HL-60 (cell line): ENCODE data around the gene SEPSECS.

ENCODE experiments used
- DNase-seq, 2 experiments: peaks; one replicate each; pipeline ENCODE4 v3.0.0-alpha.2; 2010 to 2020; ENCODE audit warnings: low read depth in 1 of 2, low spot score in 1 of 2
- H3K27ac ChIP-seq: fragments of 250-450 bp; sonication (Bioruptor Pico); replicated peaks from 2 replicates; pipeline ENCODE4 v1.5.1; 2020; ENCODE audit warnings: mild to moderate bottlenecking, moderate library complexity
- H3K27me3 ChIP-seq: fragments of 250-450 bp; sonication (Bioruptor Pico); 2 replicates; pipeline ENCODE4 v1.5.1; 2021; ENCODE audit warnings: mild to moderate bottlenecking, moderate library complexity; ENCODE audit not compliant: insufficient read depth, poor library complexity, severe bottlenecking
- H3K4me3 ChIP-seq: replicated peaks from 2 replicates; pipeline ENCODE4 v1.5.1; 2011; ENCODE audit warnings: mild to moderate bottlenecking, control low read depth, low read length; ENCODE audit not compliant: insufficient read depth
- GABPA ChIP-seq: IDR thresholded peaks from 2 replicates; pipeline ENCODE4 v1.6.1; 2012; ENCODE audit warnings: low read depth
- POLR2AphosphoS5 ChIP-seq: IDR thresholded peaks from 2 replicates; pipeline ENCODE4 v1.6.1; 2012; ENCODE audit warnings: low read depth
- SPI1 ChIP-seq: IDR thresholded peaks from 2 replicates; pipeline ENCODE4 v1.6.1; 2012; ENCODE audit warnings: low read depth, mild to moderate bottlenecking, borderline replicate concordance
- TF ChIP-seq, protein P1 (sequence below): IDR thresholded peaks from one replicate; pipeline ENCODE4 v1.5.1; 2011; ENCODE audit warnings: low read length, control low read depth, inconsistent platforms; ENCODE audit not compliant: insufficient read depth
- TF ChIP-seq, protein P2 (sequence below): IDR thresholded peaks from 2 replicates; pipeline ENCODE4 v1.6.1; 2012; ENCODE audit warnings: low read depth; ENCODE audit not compliant: insufficient replicate concordance

The SEPSECS gene

DNA sequence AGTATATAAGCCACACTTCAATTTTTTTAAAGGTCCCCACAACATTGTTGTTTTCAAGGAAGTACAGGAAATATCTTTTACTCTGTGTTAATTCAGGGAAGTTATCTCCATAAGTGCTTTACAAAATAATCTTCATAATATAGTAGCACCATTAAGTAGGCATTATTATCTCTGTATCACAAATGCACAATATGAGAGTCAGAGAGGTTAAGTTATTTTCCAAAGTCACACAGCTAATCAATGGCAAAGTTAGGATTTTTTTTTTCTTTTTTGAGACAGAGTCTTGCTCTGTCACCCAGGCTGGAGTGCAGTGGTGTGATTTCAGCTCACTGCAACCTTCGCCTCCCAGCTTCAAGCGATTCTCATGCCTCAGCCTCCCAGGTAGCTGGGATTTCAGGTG is 38.5 kb upstream of the SEPSECS start:
- Histone ChIP-seq H3K27me3 (no peaks in the 10 kb centered on the region), H3K4me3 (no peak overlapping the region), H3K27ac (no peak overlapping the region)
- DNase-seq, result no peak
- TF ChIP-seq POLR2AphosphoS5, result no peak
- no peak for TF ChIP-seq SPI1
- TF ChIP-seq, protein P1, sequence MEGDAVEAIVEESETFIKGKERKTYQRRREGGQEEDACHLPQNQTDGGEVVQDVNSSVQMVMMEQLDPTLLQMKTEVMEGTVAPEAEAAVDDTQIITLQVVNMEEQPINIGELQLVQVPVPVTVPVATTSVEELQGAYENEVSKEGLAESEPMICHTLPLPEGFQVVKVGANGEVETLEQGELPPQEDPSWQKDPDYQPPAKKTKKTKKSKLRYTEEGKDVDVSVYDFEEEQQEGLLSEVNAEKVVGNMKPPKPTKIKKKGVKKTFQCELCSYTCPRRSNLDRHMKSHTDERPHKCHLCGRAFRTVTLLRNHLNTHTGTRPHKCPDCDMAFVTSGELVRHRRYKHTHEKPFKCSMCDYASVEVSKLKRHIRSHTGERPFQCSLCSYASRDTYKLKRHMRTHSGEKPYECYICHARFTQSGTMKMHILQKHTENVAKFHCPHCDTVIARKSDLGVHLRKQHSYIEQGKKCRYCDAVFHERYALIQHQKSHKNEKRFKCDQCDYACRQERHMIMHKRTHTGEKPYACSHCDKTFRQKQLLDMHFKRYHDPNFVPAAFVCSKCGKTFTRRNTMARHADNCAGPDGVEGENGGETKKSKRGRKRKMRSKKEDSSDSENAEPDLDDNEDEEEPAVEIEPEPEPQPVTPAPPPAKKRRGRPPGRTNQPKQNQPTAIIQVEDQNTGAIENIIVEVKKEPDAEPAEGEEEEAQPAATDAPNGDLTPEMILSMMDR, result no peak
- TF ChIP-seq GABPA, result no peak

DNA sequence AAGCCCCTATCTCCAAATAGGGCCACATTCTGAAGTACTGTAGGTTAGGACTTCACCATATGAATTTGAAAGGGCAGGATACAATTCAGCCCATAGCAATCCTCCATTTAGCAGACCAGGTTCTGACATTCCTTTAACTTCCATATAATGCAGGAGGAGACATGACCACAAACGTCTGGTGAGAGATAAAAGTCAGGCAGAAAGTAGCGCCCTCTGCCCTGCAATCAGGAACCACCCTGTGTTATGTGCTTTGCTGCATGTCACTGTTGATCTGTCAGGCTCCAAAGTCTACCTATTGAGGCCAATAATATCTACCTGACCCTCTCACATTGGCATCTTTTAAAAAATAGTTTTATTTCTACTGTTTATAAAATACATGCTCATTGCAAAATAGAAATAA is 30.2 kb upstream of the SEPSECS start:
- no peak for DNase-seq
- H3K27me3 ChIP-seq, result no peaks in the 10 kb centered on the region
- TF ChIP-seq POLR2AphosphoS5 (no peak), GABPA (no peak), SPI1 (no peak)
- TF ChIP-seq, protein P2, sequence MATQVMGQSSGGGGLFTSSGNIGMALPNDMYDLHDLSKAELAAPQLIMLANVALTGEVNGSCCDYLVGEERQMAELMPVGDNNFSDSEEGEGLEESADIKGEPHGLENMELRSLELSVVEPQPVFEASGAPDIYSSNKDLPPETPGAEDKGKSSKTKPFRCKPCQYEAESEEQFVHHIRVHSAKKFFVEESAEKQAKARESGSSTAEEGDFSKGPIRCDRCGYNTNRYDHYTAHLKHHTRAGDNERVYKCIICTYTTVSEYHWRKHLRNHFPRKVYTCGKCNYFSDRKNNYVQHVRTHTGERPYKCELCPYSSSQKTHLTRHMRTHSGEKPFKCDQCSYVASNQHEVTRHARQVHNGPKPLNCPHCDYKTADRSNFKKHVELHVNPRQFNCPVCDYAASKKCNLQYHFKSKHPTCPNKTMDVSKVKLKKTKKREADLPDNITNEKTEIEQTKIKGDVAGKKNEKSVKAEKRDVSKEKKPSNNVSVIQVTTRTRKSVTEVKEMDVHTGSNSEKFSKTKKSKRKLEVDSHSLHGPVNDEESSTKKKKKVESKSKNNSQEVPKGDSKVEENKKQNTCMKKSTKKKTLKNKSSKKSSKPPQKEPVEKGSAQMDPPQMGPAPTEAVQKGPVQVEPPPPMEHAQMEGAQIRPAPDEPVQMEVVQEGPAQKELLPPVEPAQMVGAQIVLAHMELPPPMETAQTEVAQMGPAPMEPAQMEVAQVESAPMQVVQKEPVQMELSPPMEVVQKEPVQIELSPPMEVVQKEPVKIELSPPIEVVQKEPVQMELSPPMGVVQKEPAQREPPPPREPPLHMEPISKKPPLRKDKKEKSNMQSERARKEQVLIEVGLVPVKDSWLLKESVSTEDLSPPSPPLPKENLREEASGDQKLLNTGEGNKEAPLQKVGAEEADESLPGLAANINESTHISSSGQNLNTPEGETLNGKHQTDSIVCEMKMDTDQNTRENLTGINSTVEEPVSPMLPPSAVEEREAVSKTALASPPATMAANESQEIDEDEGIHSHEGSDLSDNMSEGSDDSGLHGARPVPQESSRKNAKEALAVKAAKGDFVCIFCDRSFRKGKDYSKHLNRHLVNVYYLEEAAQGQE, result no peak
- TF ChIP-seq, protein P1, result no peak
- no peak overlapping the region for H3K27ac ChIP-seq
- no peak overlapping the region for H3K4me3 ChIP-seq

DNA sequence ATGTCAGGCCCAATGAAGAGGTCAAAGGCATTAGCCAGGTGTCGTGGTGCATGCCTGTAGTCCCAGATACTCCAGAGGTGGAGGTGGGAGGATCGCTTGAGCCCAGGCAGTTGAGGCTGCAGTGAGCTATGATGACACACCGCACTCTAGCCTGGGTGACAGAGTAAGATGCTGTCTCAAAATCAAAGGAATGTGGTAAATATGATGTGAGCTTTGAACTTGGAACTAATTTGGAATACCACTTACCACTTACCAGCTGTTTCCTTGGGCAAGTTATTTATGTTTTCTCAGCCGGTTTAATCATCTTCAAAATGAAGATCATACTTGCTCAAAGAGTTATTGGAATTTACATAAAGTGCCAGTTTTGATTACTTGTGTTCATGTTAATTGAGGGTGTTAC is 23.8 kb upstream of the SEPSECS start:
- no peak for DNase-seq
- TF ChIP-seq GABPA, result no peak
- no peaks in the 10 kb centered on the region for H3K27me3 ChIP-seq
- no peak overlapping the region for H3K4me3 ChIP-seq
- no peak overlapping the region for H3K27ac ChIP-seq

DNA sequence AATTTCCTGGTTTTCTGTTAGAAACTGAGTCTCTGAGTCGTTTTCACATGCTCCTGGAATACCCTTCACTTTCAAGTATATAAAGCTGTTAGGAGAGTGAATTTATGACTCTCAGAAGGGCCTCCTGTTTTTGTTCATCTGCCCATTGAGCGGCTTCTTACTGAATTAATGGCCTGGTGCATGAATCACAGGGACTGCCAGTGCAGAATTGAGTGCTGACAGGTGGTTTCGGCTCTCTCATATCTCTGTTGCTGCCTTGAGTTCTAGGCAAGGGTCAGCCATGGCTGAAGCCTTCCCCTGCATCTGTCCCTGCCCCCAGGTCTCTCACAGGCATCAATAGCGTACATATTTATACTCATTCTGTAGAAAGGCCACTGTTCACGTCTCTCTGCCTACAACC is 22.7 kb upstream of the SEPSECS start:
- DNase-seq, result no peak
- Histone ChIP-seq H3K27me3 (no peaks in the 10 kb centered on the region), H3K27ac (no peak overlapping the region), H3K4me3 (no peak overlapping the region)
- TF ChIP-seq GABPA (no peak), SPI1 (no peak), POLR2AphosphoS5 (no peak)
- TF ChIP-seq, protein P1, result no peak

DNA sequence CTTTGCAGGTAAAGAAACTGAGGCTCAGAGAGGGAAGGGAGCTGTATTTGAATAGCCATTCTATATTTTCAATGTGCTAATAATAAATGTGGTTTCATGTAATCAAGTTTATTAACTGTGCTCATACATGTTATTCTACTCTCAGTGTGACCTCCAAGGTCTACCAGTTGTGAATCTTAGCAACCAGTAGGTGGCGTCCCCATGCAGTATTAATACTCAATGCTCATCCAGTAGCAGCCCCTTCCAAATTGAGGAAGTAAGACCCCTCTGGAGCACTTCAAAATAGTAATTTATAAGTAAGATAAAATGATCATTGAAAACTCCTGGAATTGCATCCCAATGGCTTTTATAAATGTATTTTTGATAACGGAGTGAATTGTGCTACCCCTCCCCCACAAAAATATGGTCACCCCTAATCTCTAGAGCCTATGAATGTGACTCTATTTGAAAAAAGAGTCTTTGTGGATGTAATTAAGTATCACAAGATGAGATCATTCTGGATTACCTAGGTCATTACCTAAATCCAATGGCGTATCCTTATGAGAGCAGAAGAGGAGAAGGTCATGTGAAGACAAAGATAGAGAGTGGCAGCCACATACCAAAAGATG is 20.4 kb upstream of the SEPSECS start:
- no peaks in the 10 kb centered on the region for H3K27me3 ChIP-seq
- DNase-seq, result peak in 1 of 2 experiments; percentile 46
- H3K4me3 ChIP-seq, result no peak overlapping the region
- TF ChIP-seq GABPA (no peak), POLR2AphosphoS5 (no peak), SPI1 (no peak)
- TF ChIP-seq, protein P1, result no peak
- TF ChIP-seq, protein P2, result no peak
- H3K27ac ChIP-seq, result no peak overlapping the region
